A673 (cell line): Measurements from ENCODE around the gene STX7. TPM values are rescaled to one million over a fixed set of nuclear protein-coding genes. Genes with fewer than 3 reads are reported as not detected.

Source experiments
- BruUV-seq: library from RNA; stranded (reverse); fragments of 400-500 nt; replicated peaks from 2 replicates; lab custom pipeline; 2021; lab: Mats Ljungman, UMichigan
- CTCF ChIA-PET: fragments of 300-600 bp; sonication (Branson Sonifier 250); formaldehyde crosslinking; loops from one replicate; lab custom pipeline; 2022; ENCODE audit warnings: antibody characterized with exemption; lab: Charles Lee
- POLR2A ChIA-PET: fragments of 300-600 bp; sonication (Branson Sonifier 250); formaldehyde crosslinking; loops from one replicate; lab custom pipeline; 2022; ENCODE audit warnings: antibody characterized with exemption; ENCODE audit not compliant: low non-redundant PET; lab: Charles Lee
- DNase-seq: peaks from one replicate; pipeline ENCODE4 v3.0.0-alpha.2; 2015; ENCODE audit warnings: low spot score
- H3K27ac ChIP-seq: fragments of 200-600 bp; sonication (generic); 2 replicates; pipeline ENCODE4 v1.5.1; 2016; ENCODE audit warnings: mixed run types, low read depth, mild to moderate bottlenecking, mixed read lengths, antibody characterized with exemption, low read length; ENCODE audit not compliant: poor library complexity, severe bottlenecking
- H3K27me3 ChIP-seq: fragments of 200-600 bp; sonication (generic); replicated peaks from 2 replicates; pipeline ENCODE4 v1.6.1; 2017; ENCODE audit warnings: mixed run types, low read depth, mild to moderate bottlenecking, mixed read lengths, antibody characterized with exemption, low read length; ENCODE audit not compliant: insufficient read depth, poor library complexity
- H3K36me3 ChIP-seq: fragments of 200-600 bp; sonication (generic); 2 replicates; pipeline ENCODE4 v1.6.1; 2016; ENCODE audit warnings: mixed run types, mild to moderate bottlenecking, mixed read lengths, antibody characterized with exemption, low read length; ENCODE audit not compliant: insufficient read depth, poor library complexity, severe bottlenecking
- H3K4me1 ChIP-seq: fragments of 200-600 bp; sonication (generic); 2 replicates; pipeline ENCODE4 v1.6.1; 2017; ENCODE audit warnings: mixed run types, mild to moderate bottlenecking, mixed read lengths, antibody characterized with exemption, low read length; ENCODE audit not compliant: insufficient read depth, poor library complexity, severe bottlenecking
- H3K4me3 ChIP-seq: fragments of 200-600 bp; sonication (generic); 2 replicates; pipeline ENCODE4 v1.5.1; 2016; ENCODE audit warnings: low read depth, mixed run types, mild to moderate bottlenecking, mixed read lengths, low read length; ENCODE audit not compliant: poor library complexity, severe bottlenecking
- H3K9me3 ChIP-seq: fragments of 200-600 bp; sonication (generic); 2 replicates; pipeline ENCODE4 v1.6.1; 2016; ENCODE audit warnings: mixed run types, low read depth, mild to moderate bottlenecking, mixed read lengths, antibody characterized with exemption, low read length; ENCODE audit not compliant: poor library complexity, severe bottlenecking
- EZH2 ChIP-seq: fragments of 200-600 bp; sonication (generic); IDR thresholded peaks from 2 replicates; pipeline ENCODE4 v1.6.1; 2017; ENCODE audit warnings: borderline replicate concordance, low read depth, mild to moderate bottlenecking, mixed read lengths, antibody characterized with exemption, low read length; ENCODE audit not compliant: poor library complexity, severe bottlenecking
- intact Hi-C: fragments of 100-400 bp; cut with micrococcal nuclease; formaldehyde crosslinking; loops from one replicate; pipeline ENCODE4 v1.10.0; 2022; ENCODE audit not compliant: unreplicated experiment
- total RNA-seq: library from RNA; stranded (reverse); gene quantifications from 2 replicates; pipeline ENCODE4 v1.2.3, GENCODE V29; 2021
- TF ChIP-seq, protein P1 (sequence below): fragments of 300-800, 200-600 bp; sonication (generic); conservative IDR thresholded peaks from 2 replicates; pipeline ENCODE4 v1.5.1; 2017; ENCODE audit warnings: low read depth, mild to moderate bottlenecking, antibody characterized with exemption, low read length, moderate library complexity, mixed read lengths

Gene STX7
- total RNA-seq, 1 experiment from 2014 or later, result 19.5 TPM

GRCh38 chr6:132491303-132491702 is 21.6 kb downstream of the STX7 start:
- Histone ChIP-seq H3K9me3 (no peaks in the 10 kb centered on the region), H3K4me1 (peaks cover 12% of the 10 kb centered on the region), H3K27ac (no peak overlapping the region), H3K36me3 (no peaks in the 10 kb centered on the region), H3K4me3 (no peak overlapping the region), H3K27me3 (no peaks in the 10 kb centered on the region)
- BruUV-seq, result no TSS peak
- CTCF ChIA-PET, result no interaction called here
- TF ChIP-seq, protein P1, sequence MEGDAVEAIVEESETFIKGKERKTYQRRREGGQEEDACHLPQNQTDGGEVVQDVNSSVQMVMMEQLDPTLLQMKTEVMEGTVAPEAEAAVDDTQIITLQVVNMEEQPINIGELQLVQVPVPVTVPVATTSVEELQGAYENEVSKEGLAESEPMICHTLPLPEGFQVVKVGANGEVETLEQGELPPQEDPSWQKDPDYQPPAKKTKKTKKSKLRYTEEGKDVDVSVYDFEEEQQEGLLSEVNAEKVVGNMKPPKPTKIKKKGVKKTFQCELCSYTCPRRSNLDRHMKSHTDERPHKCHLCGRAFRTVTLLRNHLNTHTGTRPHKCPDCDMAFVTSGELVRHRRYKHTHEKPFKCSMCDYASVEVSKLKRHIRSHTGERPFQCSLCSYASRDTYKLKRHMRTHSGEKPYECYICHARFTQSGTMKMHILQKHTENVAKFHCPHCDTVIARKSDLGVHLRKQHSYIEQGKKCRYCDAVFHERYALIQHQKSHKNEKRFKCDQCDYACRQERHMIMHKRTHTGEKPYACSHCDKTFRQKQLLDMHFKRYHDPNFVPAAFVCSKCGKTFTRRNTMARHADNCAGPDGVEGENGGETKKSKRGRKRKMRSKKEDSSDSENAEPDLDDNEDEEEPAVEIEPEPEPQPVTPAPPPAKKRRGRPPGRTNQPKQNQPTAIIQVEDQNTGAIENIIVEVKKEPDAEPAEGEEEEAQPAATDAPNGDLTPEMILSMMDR, result no peak
- no peak for TF ChIP-seq EZH2
- DNase-seq, result peak; percentile 61
- intact Hi-C loops, result no loop called here
- POLR2A ChIA-PET, result no interaction called here

DNA sequence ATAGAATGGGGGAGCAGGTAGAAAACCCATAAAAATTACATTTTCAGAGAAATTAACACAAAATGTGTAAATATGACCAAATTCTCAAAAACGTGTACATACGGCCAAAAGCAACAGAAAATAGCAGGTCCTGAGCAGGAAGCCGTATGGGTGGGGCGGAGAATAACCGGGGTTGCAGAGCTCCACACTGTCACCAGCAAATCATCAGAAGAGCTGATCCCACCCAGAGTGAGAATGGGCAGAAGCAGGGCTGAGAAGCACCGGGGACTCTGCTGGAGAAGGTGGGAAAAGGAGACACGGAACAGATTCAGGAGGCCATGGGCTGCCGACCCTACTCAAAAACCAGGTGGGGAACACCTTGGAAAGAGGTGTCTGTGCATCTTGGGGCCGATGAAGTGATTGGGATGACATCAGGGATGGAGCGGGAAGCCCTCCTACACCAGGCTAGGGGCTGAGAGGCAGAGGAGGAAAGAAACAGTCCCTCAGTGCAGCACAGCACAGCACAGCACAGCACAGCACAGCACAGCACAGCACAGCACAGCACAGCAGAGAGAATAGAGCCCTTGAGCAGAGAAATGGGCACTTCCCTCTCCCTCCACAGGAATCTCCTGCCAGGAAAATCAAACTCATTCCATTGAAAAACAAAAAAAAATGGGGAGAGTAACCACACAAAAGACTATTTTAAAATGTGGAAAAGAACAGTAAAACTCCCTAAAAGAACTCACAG is 22.3 kb downstream of the STX7 start:
- H3K9me3 ChIP-seq, result no peaks in the 10 kb centered on the region
- no peak overlapping the region for H3K4me3 ChIP-seq
- TF ChIP-seq, protein P1, result no peak
- no peak for TF ChIP-seq EZH2
- no peak overlapping the region for H3K27ac ChIP-seq
- intact Hi-C loops, result no loop called here
- H3K4me1 ChIP-seq, result peaks cover 12% of the 10 kb centered on the region
- CTCF ChIA-PET, result no interaction called here
- no peaks in the 10 kb centered on the region for H3K36me3 ChIP-seq
- POLR2A ChIA-PET, result no interaction called here
- BruUV-seq, result no TSS peak
- H3K27me3 ChIP-seq, result no peaks in the 10 kb centered on the region
- DNase-seq, result no peak

GRCh38 chr6:132490024-132490423 is 22.9 kb downstream of the STX7 start:
- BruUV-seq, result no TSS peak
- CTCF ChIA-PET, result no interaction called here

More at GRCh38 chr6:132490024-132490423, 22.9 kb downstream of the STX7 start:
- peaks cover 12% of the 10 kb centered on the region for H3K4me1 ChIP-seq
- DNase-seq, result no peak
- intact Hi-C loops, result no loop called here
- no peak overlapping the region for H3K4me3 ChIP-seq
- TF ChIP-seq, protein P1, result no peak
- no peak for TF ChIP-seq EZH2
- H3K9me3 ChIP-seq, result no peaks in the 10 kb centered on the region
- H3K27ac ChIP-seq, result no peak overlapping the region
- no peaks in the 10 kb centered on the region for H3K27me3 ChIP-seq
- POLR2A ChIA-PET, result no interaction called here
- no peaks in the 10 kb centered on the region for H3K36me3 ChIP-seq
